OCI-LY3 (cell line): ENCODE results near the gene SPEN.
"Not testable (repeated sequence)": the region's sequence is repeated elsewhere in the genome, so short reads cannot be mapped to it uniquely, and the experiment has no call there.

Source experiments
- H2AFZ ChIP-seq: fragments of 200-600, 300-600 bp; shearing (Covaris generic); 2 replicates; pipeline ENCODE4 v1.6.0; 2014; ENCODE audit warnings: antibody characterized with exemption, low read depth, low read length
- H3K27ac ChIP-seq: fragments of 200-600, 300-600 bp; sonication (generic); 2 replicates; pipeline ENCODE4 v1.5.1; 2014; ENCODE audit warnings: mild to moderate bottlenecking, low read length, moderate library complexity, mixed read lengths
- H3K27me3 ChIP-seq: fragments of 200-600, 300-600 bp; sonication (generic); 2 replicates; pipeline ENCODE4 v1.6.1; 2014; ENCODE audit warnings: low read depth, low read length, mixed read lengths
- H3K36me3 ChIP-seq: fragments of 200-600, 300-600 bp; sonication (generic); replicated peaks from 2 replicates; pipeline ENCODE3; 2014; ENCODE audit warnings: low read depth, low read length, mixed read lengths
- H3K4me1 ChIP-seq: fragments of 300-600, 200-600 bp; sonication (generic); 2 replicates; pipeline ENCODE4 v1.6.1; 2014; ENCODE audit warnings: low read length, mixed read lengths
- H3K4me2 ChIP-seq: fragments of 200-600, 300-600 bp; sonication (generic); 2 replicates; pipeline ENCODE4 v1.6.1; 2014; ENCODE audit warnings: low read length, mixed read lengths
- H3K4me3 ChIP-seq: fragments of 300-600, 200-600 bp; sonication (generic); 2 replicates; pipeline ENCODE4 v1.5.1; 2014; ENCODE audit warnings: antibody characterized with exemption, mild to moderate bottlenecking, low read length, moderate library complexity
- H3K79me2 ChIP-seq: fragments of 300-600, 200-600 bp; shearing (Covaris generic); 2 replicates; pipeline ENCODE4 v1.6.1; 2014; ENCODE audit warnings: mild to moderate bottlenecking, low read length, mixed read lengths
- H3K9ac ChIP-seq: fragments of 300-600, 200-600 bp; shearing (Covaris generic); 2 replicates; pipeline ENCODE4 v1.6.0; 2014; ENCODE audit warnings: mild to moderate bottlenecking, low read length, moderate library complexity
- H3K9me3 ChIP-seq: fragments of 200-600, 300-600 bp; shearing (Covaris generic); 2 replicates; pipeline ENCODE4 v1.6.1; 2014; ENCODE audit warnings: low read length, mixed read lengths; ENCODE audit not compliant: insufficient read depth
- H4K20me1 ChIP-seq: fragments of 200-600, 300-600 bp; sonication (generic); 2 replicates; pipeline ENCODE4 v1.6.1; 2016; ENCODE audit warnings: low read length, mixed read lengths; ENCODE audit not compliant: insufficient read depth
- CTCF ChIP-seq: fragments of 200-600, 300-600 bp; sonication (generic); IDR thresholded peaks from 2 replicates; pipeline ENCODE4 v1.5.1; 2014; ENCODE audit warnings: antibody characterized with exemption, low read length, low read depth
- EZH2phosphoT487 ChIP-seq: fragments of 200-600 bp; shearing (Covaris generic); IDR thresholded peaks from 2 replicates; pipeline ENCODE4 v1.6.1; 2018; ENCODE audit warnings: antibody characterized with exemption, mixed run types, low read depth

Gene SPEN

GRCh38 chr1:15826810-15827507, 20.5 kb upstream of the SPEN start:
- Histone ChIP-seq H3K4me2 (no peak overlapping the region), H3K27ac (no peak overlapping the region), H3K4me3 (no peak overlapping the region), H4K20me1 (no peaks in the 10 kb centered on the region), H3K4me1 (peaks cover 2% of the 10 kb centered on the region; the same call in 1 of the 2 replicates), H3K79me2 (no peaks in the 10 kb centered on the region), H3K9me3 (no peaks in the 10 kb centered on the region), H3K27me3 (no peaks in the 10 kb centered on the region), H3K9ac (no peak overlapping the region), H3K36me3 (peaks cover 3% of the 10 kb centered on the region), H2AFZ (no peak overlapping the region)
- TF ChIP-seq CTCF (no peak), EZH2phosphoT487 (no peak)

- H2AFZ ChIP-seq, H4K20me1 ChIP-seq, H3K36me3 ChIP-seq, H3K4me1 ChIP-seq, H3K4me2 ChIP-seq, H3K4me3 ChIP-seq, H3K79me2 ChIP-seq, H3K9me3 ChIP-seq, H3K27me3 ChIP-seq, H3K9ac ChIP-seq, H3K27ac ChIP-seq: not testable (repeated sequence)
These were observed 19.9 kb upstream of the SPEN start for GRCh38 chr1:15827567-15827966.

- H3K27ac ChIP-seq: not testable (repeated sequence)
These were observed 18.6 kb upstream of the SPEN start for GRCh38 chr1:15828931-15829330.

GRCh38 chr1:15830258-15830657, 17.2 kb upstream of the SPEN start:
- Histone ChIP-seq H4K20me1 (no peaks in the 10 kb centered on the region), H3K27ac (no peak overlapping the region), H3K4me2 (no peak overlapping the region), H3K27me3 (no peaks in the 10 kb centered on the region), H2AFZ (no peak overlapping the region), H3K4me3 (no peak overlapping the region), H3K36me3 (peaks cover 3% of the 10 kb centered on the region), H3K9ac (no peak overlapping the region), H3K4me1 (peaks cover 2% of the 10 kb centered on the region; the same call in 1 of the 2 replicates), H3K9me3 (no peaks in the 10 kb centered on the region), H3K79me2 (peaks cover 11% of the 10 kb centered on the region)
- TF ChIP-seq EZH2phosphoT487: no peak
- TF ChIP-seq CTCF: no peak

More at GRCh38 chr1:15828931-15829330, 18.6 kb upstream of the SPEN start:
- not testable (repeated sequence) for H3K4me1 ChIP-seq, H3K9ac ChIP-seq, H4K20me1 ChIP-seq, H3K4me2 ChIP-seq, H3K9me3 ChIP-seq, H3K36me3 ChIP-seq, H3K4me3 ChIP-seq, H2AFZ ChIP-seq, H3K27me3 ChIP-seq
- peaks cover 10% of the 10 kb centered on the region for H3K79me2 ChIP-seq

- Histone ChIP-seq H3K27me3 (no peaks in the 10 kb centered on the region), H3K9ac (peak overlapping the region; percentile 99), H3K79me2 (peaks cover 11% of the 10 kb centered on the region), H3K4me3 (peak overlapping the region; percentile 91), H3K27ac (peak overlapping the region; percentile 98), H3K4me1 (0 out of 2 replicates have a peak, but pooled peaks cover 5% of the 10 kb centered on the region), H3K36me3 (peaks cover 3% of the 10 kb centered on the region), H3K9me3 (no peaks in the 10 kb centered on the region), H4K20me1 (no peaks in the 10 kb centered on the region), H2AFZ (peak overlapping the region; percentile 67), H3K4me2 (peak overlapping the region; percentile 83)
- TF ChIP-seq CTCF: no peak
- no peak for TF ChIP-seq EZH2phosphoT487
These were observed 14.3 kb upstream of the SPEN start for GRCh38 chr1:15833069-15833679.
